Measurements from ENCODE around the gene CDKN2AIP. TPM values are rescaled to one million over a fixed set of nuclear protein-coding genes. Genes with fewer than 3 reads are reported as not detected.

The CDKN2AIP gene
- total RNA-seq, 1 experiment from 2014 or later, result 6.4 TPM

- BruUV-seq (replicated peaks), result no TSS peak
- H3K9me2 ChIP-seq (ENCODE audit: insufficient read depth), result no peaks in the 10 kb centered on the region
- H3K9ac ChIP-seq (ENCODE audit: low read length), result no peak overlapping the region
- ChIA-PET CTCF (no interaction called here), RAD21 (ENCODE audit: low non-redundant PET in 1 of 2, low total read pairs in 2 of 2, uncharacterized antibody in 2 of 2, unreplicated experiment in 2 of 2) (no interaction called here), POLR2A (no interaction called here)
- no peak overlapping the region for H3K4me3 ChIP-seq (replicated peaks in 1 of 2; ENCODE audit: low read depth in 1 of 2, low read length in 2 of 2)
- H3K4me1 ChIP-seq (ENCODE audit: control insufficient read depth in 1 of 2, insufficient read depth in 2 of 2, low read length in 2 of 2), result peaks cover 7 to 16% of the 10 kb centered on the region in 2 experiments
- ATAC-seq (no peak), DNase-seq (ENCODE audit: low read depth, low spot score) (no peak)
- no peaks in the 10 kb centered on the region for H3K27me3 ChIP-seq (ENCODE audit: insufficient read depth, low read length)
- 0 out of 2 replicates have a peak overlapping the region, but pooled peaks have one; percentile 5 for H3K4me2 ChIP-seq (ENCODE audit: low read length)
- intact Hi-C loops (cut with micrococcal nuclease), result no loop called here
- no peak overlapping the region for H3K27ac ChIP-seq (ENCODE audit: low read depth, low read length)
- no peaks in the 10 kb centered on the region for H3K9me3 ChIP-seq (ENCODE audit: control insufficient read depth in 1 of 2, insufficient read depth in 1 of 2, low read depth in 1 of 2, low read length in 2 of 2)
- TF ChIP-seq TCF7L2 (IDR thresholded peaks at IDR 0.05; ENCODE audit: borderline replicate concordance, extremely low read depth, insufficient read depth, insufficient read length), result no peak
- TF ChIP-seq FOSL1 (IDR thresholded peaks at IDR 0.05; ENCODE audit: low read depth), result peak; percentile 22; the same call in 1 of the 2 replicates
- peak; percentile 47 for TF ChIP-seq CEBPB (IDR thresholded peaks at IDR 0.05; ENCODE audit: low read depth)
- H4K20me1 ChIP-seq (ENCODE audit: insufficient read depth), result no peaks in the 10 kb centered on the region
- H2AFZ ChIP-seq (ENCODE audit: low read depth, low read length, poor library complexity, severe bottlenecking), result no peak overlapping the region
- no peaks in the 10 kb centered on the region for H3K36me3 ChIP-seq (ENCODE audit: control insufficient read depth in 1 of 2, insufficient read depth in 2 of 2, low read length in 2 of 2)
- H3K79me2 ChIP-seq (ENCODE audit: insufficient read depth, low read length), result no peaks in the 10 kb centered on the region
Observed at GRCh38 chr4:183422962-183423631, 21.3 kb upstream of the CDKN2AIP start.

DNA sequence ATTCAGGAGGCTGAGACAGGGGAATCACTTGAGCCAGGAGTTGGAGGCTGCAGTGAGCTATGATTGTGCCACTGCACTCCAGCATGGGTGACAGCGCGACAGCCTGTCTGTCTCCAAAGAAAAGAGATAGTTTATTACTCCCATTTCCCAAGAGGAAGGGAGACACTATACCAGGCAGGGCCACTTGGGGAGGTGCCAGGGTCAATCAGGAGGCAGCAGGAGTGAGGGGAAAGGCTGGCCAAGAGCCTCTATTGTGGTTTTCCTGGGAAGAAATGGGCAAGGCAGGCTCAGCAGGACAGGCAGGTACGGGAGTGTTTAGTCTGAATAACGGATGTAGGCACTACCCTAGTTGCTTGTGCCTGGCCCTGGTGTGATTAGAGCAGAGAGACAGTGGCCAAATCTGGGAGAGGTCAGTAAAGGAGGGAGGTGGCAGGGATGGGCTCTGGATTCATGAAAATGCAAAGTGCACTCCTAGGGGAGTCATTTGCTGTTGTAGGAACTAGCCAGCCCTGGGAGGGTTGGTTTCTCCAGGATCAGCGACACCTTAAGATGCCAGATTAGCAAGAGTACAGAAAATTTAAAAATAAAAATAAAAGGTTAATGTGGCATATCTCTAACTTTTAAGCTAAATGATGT is 20.2 kb upstream of the CDKN2AIP start:
- CTCF ChIA-PET, result interaction anchor here (0.8 kb wide), 1 partner anchor 17 kb away, joined by 3 read pairs; no protein-coding TSS in a partner anchor
- Histone ChIP-seq H3K27me3 (ENCODE audit: insufficient read depth, low read length) (no peaks in the 10 kb centered on the region), H3K27ac (ENCODE audit: low read depth, low read length) (no peak overlapping the region), H3K4me3 (replicated peaks in 1 of 2; ENCODE audit: low read depth in 1 of 2, low read length in 2 of 2) (no peak overlapping the region), H3K9ac (ENCODE audit: low read length) (no peak overlapping the region), H3K9me3 (ENCODE audit: control insufficient read depth in 1 of 2, insufficient read depth in 1 of 2, low read depth in 1 of 2, low read length in 2 of 2) (no peaks in the 10 kb centered on the region), H4K20me1 (ENCODE audit: insufficient read depth) (no peaks in the 10 kb centered on the region), H3K79me2 (ENCODE audit: insufficient read depth, low read length) (no peaks in the 10 kb centered on the region), H3K4me2 (ENCODE audit: low read length) (peak overlapping the region; percentile 14; the same call in 1 of the 2 replicates), H2AFZ (ENCODE audit: low read depth, low read length, poor library complexity, severe bottlenecking) (no peak overlapping the region), H3K4me1 (ENCODE audit: control insufficient read depth in 1 of 2, insufficient read depth in 2 of 2, low read length in 2 of 2) (peaks cover 7 to 16% of the 10 kb centered on the region in 2 experiments), H3K9me2 (ENCODE audit: insufficient read depth) (no peaks in the 10 kb centered on the region), H3K36me3 (ENCODE audit: control insufficient read depth in 1 of 2, insufficient read depth in 2 of 2, low read length in 2 of 2) (no peaks in the 10 kb centered on the region)
- RAD21 ChIA-PET (ENCODE audit: low non-redundant PET in 1 of 2, low total read pairs in 2 of 2, uncharacterized antibody in 2 of 2, unreplicated experiment in 2 of 2), result no interaction called here
- intact Hi-C loops (cut with micrococcal nuclease), result no loop called here
- peak; percentile 54 for ATAC-seq
- BruUV-seq (replicated peaks), result no TSS peak
- POLR2A ChIA-PET, result no interaction called here
- TF ChIP-seq ELF1 (IDR thresholded peaks at IDR 0.05; ENCODE audit: borderline replicate concordance, low read depth), result no peak
- no peak for TF ChIP-seq JUND (IDR thresholded peaks at IDR 0.05)
- no peak for DNase-seq (ENCODE audit: low read depth, low spot score)
